Thyroid gland (tissue), 4 donors: ENCODE measurements around the gene KRT8.

ENCODE experiments used
- POLR2A ChIP-seq, 2 donors: fragments of 450-650 bp; IDR thresholded peaks; one replicate each; pipeline ENCODE4 v1.6.1; 2017; ENCODE audit warnings: antibody characterized with exemption in 2 of 2, mild to moderate bottlenecking in 2 of 2, moderate library complexity in 1 of 2
- TF ChIP-seq, protein P1 (sequence below), 6 experiments: fragments of 200-600 bp in 3 of 6; fragments of 450-650 bp in 3 of 6; sonication (generic) in 3 of 6; IDR thresholded peaks; one replicate each; pipeline ENCODE4 v1.5.1; 2016 to 2019; ENCODE audit warnings: antibody characterized with exemption in 6 of 6, mild to moderate bottlenecking in 2 of 6, inconsistent platforms in 1 of 6, moderate library complexity in 1 of 6

DNA sequence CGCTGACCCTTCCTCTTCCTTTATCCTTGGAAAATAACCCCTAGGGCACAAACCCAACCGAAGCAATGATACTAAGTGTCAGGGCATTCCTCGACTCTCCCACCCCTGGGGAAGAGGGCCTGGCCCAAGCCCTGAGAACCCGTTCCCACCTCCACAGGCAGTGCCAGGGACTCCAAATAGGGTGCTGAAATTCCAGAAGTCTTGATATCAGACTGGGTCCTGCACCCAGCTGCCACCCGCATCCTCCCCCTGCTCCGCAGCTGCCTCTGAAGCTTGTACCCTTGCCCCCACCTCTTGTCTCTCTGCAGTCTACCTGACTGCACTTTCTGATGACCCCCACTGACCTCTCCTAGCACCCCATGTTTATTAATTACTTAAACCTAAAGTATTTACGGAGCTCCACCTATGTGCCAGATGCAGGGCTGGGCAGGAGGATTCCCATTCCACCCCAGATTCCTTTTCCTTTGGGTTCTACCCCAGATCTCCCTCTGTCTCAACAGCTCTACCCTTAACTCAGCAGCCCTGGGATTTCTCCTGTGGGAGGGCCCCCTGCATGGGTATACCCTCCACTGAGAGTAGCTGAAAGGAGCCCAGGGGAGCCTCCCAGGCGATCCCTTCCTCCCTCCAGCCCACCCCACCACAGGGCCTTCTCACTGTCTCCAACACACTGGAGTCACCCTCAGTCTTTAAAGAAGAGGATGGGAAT lies 40.0 kb upstream of the KRT8 start:
- TF ChIP-seq, protein P1, sequence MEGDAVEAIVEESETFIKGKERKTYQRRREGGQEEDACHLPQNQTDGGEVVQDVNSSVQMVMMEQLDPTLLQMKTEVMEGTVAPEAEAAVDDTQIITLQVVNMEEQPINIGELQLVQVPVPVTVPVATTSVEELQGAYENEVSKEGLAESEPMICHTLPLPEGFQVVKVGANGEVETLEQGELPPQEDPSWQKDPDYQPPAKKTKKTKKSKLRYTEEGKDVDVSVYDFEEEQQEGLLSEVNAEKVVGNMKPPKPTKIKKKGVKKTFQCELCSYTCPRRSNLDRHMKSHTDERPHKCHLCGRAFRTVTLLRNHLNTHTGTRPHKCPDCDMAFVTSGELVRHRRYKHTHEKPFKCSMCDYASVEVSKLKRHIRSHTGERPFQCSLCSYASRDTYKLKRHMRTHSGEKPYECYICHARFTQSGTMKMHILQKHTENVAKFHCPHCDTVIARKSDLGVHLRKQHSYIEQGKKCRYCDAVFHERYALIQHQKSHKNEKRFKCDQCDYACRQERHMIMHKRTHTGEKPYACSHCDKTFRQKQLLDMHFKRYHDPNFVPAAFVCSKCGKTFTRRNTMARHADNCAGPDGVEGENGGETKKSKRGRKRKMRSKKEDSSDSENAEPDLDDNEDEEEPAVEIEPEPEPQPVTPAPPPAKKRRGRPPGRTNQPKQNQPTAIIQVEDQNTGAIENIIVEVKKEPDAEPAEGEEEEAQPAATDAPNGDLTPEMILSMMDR (IDR thresholded peaks at IDR 0.05): no peak
- TF ChIP-seq POLR2A (IDR thresholded peaks at IDR 0.05): no peak
